Measurements from ENCODE around the gene LGALS4. TPM values are rescaled to one million over a fixed set of nuclear protein-coding genes. Genes with fewer than 3 reads are reported as not detected.

Gene LGALS4
- total RNA-seq, 1 donor from 2014 or later: 0.54 TPM

GRCh38 chr19:38845374-38846024 is 32.8 kb upstream of the LGALS4 start:
- no peak for DNase-seq (ENCODE audit: low spot score)
- intact Hi-C loops (cut with DNase I): no loop called here

GRCh38 chr19:38844093-38844686 is 31.4 kb upstream of the LGALS4 start:
- no peak for DNase-seq (ENCODE audit: low spot score)
- intact Hi-C loops (cut with DNase I): no loop called here

GRCh38 chr19:38843175-38843758 is 30.5 kb upstream of the LGALS4 start:
- intact Hi-C loops (cut with DNase I): no loop called here
- no peak for DNase-seq (ENCODE audit: low spot score)

GRCh38 chr19:38842439-38843174 is 29.9 kb upstream of the LGALS4 start:
- intact Hi-C loops (cut with DNase I): no loop called here
- no peak for DNase-seq (ENCODE audit: low spot score)

GRCh38 chr19:38841787-38842438 is 29.2 kb upstream of the LGALS4 start:
- DNase-seq (ENCODE audit: low spot score): no peak
- intact Hi-C loops (cut with DNase I): no loop called here

GRCh38 chr19:38841180-38841766 is 28.5 kb upstream of the LGALS4 start:
- intact Hi-C loops (cut with DNase I): no loop called here
- DNase-seq (ENCODE audit: low spot score): no peak

- intact Hi-C loops (cut with DNase I): no loop called here
These were observed 27.8 kb upstream of the LGALS4 start for GRCh38 chr19:38840583-38840968.

GRCh38 chr19:38839816-38840582 is 27.3 kb upstream of the LGALS4 start:
- intact Hi-C loops (cut with DNase I): loop anchor here (10.0 kb wide), 1 partner anchor 195 kb away; the partner anchor contains the start of gene ACTN4
- DNase-seq (ENCODE audit: low spot score): no peak

More at GRCh38 chr19:38840583-38840968, 27.8 kb upstream of the LGALS4 start:
- DNase-seq (ENCODE audit: low spot score): no peak

- DNase-seq (ENCODE audit: low spot score): no peak
These were observed 26.4 kb upstream of the LGALS4 start for GRCh38 chr19:38838986-38839761.

GRCh38 chr19:38838208-38838985 is 25.7 kb upstream of the LGALS4 start:
- intact Hi-C loops (cut with DNase I): loop anchor here (10.0 kb wide), 1 partner anchor 194 kb away; the partner anchor contains the start of gene ACTN4
- DNase-seq (ENCODE audit: low spot score): no peak

More at GRCh38 chr19:38838986-38839761, 26.4 kb upstream of the LGALS4 start:
- intact Hi-C loops (cut with DNase I): loop anchor here (10.0 kb wide), 1 partner anchor 194 kb away; the partner anchor contains the start of gene ACTN4

- DNase-seq (ENCODE audit: low spot score): no peak
These were observed 24.9 kb upstream of the LGALS4 start for GRCh38 chr19:38837656-38838121.

GRCh38 chr19:38836983-38837626 is 24.4 kb upstream of the LGALS4 start:
- DNase-seq (ENCODE audit: low spot score): no peak
- intact Hi-C loops (cut with DNase I): loop anchor here (10.0 kb wide), 1 partner anchor 192 kb away; the partner anchor contains the start of gene ACTN4

More at GRCh38 chr19:38837656-38838121, 24.9 kb upstream of the LGALS4 start:
- intact Hi-C loops (cut with DNase I): loop anchor here (10.0 kb wide), 1 partner anchor 193 kb away; the partner anchor contains the start of gene ACTN4

- intact Hi-C loops (cut with DNase I): loop anchor here (10.0 kb wide), 1 partner anchor 192 kb away; the partner anchor contains the start of gene ACTN4
- no peak for DNase-seq (ENCODE audit: low spot score)
These were observed 23.6 kb upstream of the LGALS4 start for GRCh38 chr19:38836159-38836982.

GRCh38 chr19:38834590-38834989 is 21.8 kb upstream of the LGALS4 start:
- intact Hi-C loops (cut with DNase I): loop anchor here (5.0 to 10.0 kb wide), 3 partner anchors 107 to 217 kb away; partner anchors contain the start of genes ACTN4, EIF3K and MAP4K1
- no peak for DNase-seq (ENCODE audit: low spot score)

- intact Hi-C loops (cut with DNase I): loop anchor here (5.0 to 10.0 kb wide), 3 partner anchors 107 to 217 kb away; partner anchors contain the start of genes ACTN4, EIF3K and MAP4K1
These were observed 21.4 kb upstream of the LGALS4 start for GRCh38 chr19:38834104-38834490.

More at GRCh38 chr19:38834104-38834490, 21.4 kb upstream of the LGALS4 start:
- DNase-seq (ENCODE audit: low spot score): no peak

Data from cardiac septum (tissue), 1 donor.